A673 (cell line): Measurements from ENCODE around the gene GALNT10. TPM values are rescaled to one million over a fixed set of nuclear protein-coding genes. Genes with fewer than 3 reads are reported as not detected.

Source experiments
- BruUV-seq: library from RNA; stranded (reverse); fragments of 400-500 nt; replicated peaks from 2 replicates; lab custom pipeline; 2021; lab: Mats Ljungman, UMichigan
- CTCF ChIA-PET: fragments of 300-600 bp; sonication (Branson Sonifier 250); formaldehyde crosslinking; loops from one replicate; lab custom pipeline; 2022; ENCODE audit warnings: antibody characterized with exemption; lab: Charles Lee
- POLR2A ChIA-PET: fragments of 300-600 bp; sonication (Branson Sonifier 250); formaldehyde crosslinking; loops from one replicate; lab custom pipeline; 2022; ENCODE audit warnings: antibody characterized with exemption; ENCODE audit not compliant: low non-redundant PET; lab: Charles Lee
- DNase-seq: peaks from one replicate; pipeline ENCODE4 v3.0.0-alpha.2; 2015; ENCODE audit warnings: low spot score
- H3K27ac ChIP-seq: fragments of 200-600 bp; sonication (generic); 2 replicates; pipeline ENCODE4 v1.5.1; 2016; ENCODE audit warnings: mixed run types, low read depth, mild to moderate bottlenecking, mixed read lengths, antibody characterized with exemption, low read length; ENCODE audit not compliant: poor library complexity, severe bottlenecking
- H3K27me3 ChIP-seq: fragments of 200-600 bp; sonication (generic); replicated peaks from 2 replicates; pipeline ENCODE4 v1.6.1; 2017; ENCODE audit warnings: mixed run types, low read depth, mild to moderate bottlenecking, mixed read lengths, antibody characterized with exemption, low read length; ENCODE audit not compliant: insufficient read depth, poor library complexity
- H3K36me3 ChIP-seq: fragments of 200-600 bp; sonication (generic); 2 replicates; pipeline ENCODE4 v1.6.1; 2016; ENCODE audit warnings: mixed run types, mild to moderate bottlenecking, mixed read lengths, antibody characterized with exemption, low read length; ENCODE audit not compliant: insufficient read depth, poor library complexity, severe bottlenecking
- H3K4me1 ChIP-seq: fragments of 200-600 bp; sonication (generic); 2 replicates; pipeline ENCODE4 v1.6.1; 2017; ENCODE audit warnings: mixed run types, mild to moderate bottlenecking, mixed read lengths, antibody characterized with exemption, low read length; ENCODE audit not compliant: insufficient read depth, poor library complexity, severe bottlenecking
- H3K4me3 ChIP-seq: fragments of 200-600 bp; sonication (generic); 2 replicates; pipeline ENCODE4 v1.5.1; 2016; ENCODE audit warnings: low read depth, mixed run types, mild to moderate bottlenecking, mixed read lengths, low read length; ENCODE audit not compliant: poor library complexity, severe bottlenecking
- H3K9me3 ChIP-seq: fragments of 200-600 bp; sonication (generic); 2 replicates; pipeline ENCODE4 v1.6.1; 2016; ENCODE audit warnings: mixed run types, low read depth, mild to moderate bottlenecking, mixed read lengths, antibody characterized with exemption, low read length; ENCODE audit not compliant: poor library complexity, severe bottlenecking
- EZH2 ChIP-seq: fragments of 200-600 bp; sonication (generic); IDR thresholded peaks from 2 replicates; pipeline ENCODE4 v1.6.1; 2017; ENCODE audit warnings: borderline replicate concordance, low read depth, mild to moderate bottlenecking, mixed read lengths, antibody characterized with exemption, low read length; ENCODE audit not compliant: poor library complexity, severe bottlenecking
- intact Hi-C: fragments of 100-400 bp; cut with micrococcal nuclease; formaldehyde crosslinking; loops from one replicate; pipeline ENCODE4 v1.10.0; 2022; ENCODE audit not compliant: unreplicated experiment
- total RNA-seq: library from RNA; stranded (reverse); gene quantifications from 2 replicates; pipeline ENCODE4 v1.2.3, GENCODE V29; 2021
- TF ChIP-seq, protein P1 (sequence below): fragments of 300-800, 200-600 bp; sonication (generic); conservative IDR thresholded peaks from 2 replicates; pipeline ENCODE4 v1.5.1; 2017; ENCODE audit warnings: low read depth, mild to moderate bottlenecking, antibody characterized with exemption, low read length, moderate library complexity, mixed read lengths

Gene GALNT10
- total RNA-seq, 1 experiment from 2014 or later: 17.9 TPM

DNA sequence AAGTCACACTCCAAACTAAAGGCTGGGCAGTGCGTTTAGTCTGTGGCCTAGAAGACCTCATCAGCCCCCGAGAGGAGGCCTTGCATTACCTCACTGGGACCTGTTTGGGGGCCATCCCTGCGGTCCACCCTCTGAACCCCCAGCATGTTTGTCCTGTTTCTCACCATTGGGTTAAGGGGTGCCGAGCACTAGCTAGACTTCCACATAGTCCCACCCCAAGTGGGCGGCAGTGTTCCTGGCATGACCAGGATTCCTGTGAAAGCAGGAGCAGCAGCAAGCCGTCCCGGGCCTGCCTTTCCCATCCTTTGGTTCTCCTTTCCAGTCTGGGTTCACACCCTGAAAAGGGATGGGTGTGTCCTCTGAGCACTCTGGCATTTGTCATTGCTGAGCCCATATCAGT, 228.7 kb downstream of the GALNT10 start:
- no peak for TF ChIP-seq EZH2
- TF ChIP-seq, protein P1, sequence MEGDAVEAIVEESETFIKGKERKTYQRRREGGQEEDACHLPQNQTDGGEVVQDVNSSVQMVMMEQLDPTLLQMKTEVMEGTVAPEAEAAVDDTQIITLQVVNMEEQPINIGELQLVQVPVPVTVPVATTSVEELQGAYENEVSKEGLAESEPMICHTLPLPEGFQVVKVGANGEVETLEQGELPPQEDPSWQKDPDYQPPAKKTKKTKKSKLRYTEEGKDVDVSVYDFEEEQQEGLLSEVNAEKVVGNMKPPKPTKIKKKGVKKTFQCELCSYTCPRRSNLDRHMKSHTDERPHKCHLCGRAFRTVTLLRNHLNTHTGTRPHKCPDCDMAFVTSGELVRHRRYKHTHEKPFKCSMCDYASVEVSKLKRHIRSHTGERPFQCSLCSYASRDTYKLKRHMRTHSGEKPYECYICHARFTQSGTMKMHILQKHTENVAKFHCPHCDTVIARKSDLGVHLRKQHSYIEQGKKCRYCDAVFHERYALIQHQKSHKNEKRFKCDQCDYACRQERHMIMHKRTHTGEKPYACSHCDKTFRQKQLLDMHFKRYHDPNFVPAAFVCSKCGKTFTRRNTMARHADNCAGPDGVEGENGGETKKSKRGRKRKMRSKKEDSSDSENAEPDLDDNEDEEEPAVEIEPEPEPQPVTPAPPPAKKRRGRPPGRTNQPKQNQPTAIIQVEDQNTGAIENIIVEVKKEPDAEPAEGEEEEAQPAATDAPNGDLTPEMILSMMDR: no peak
- H3K36me3 ChIP-seq: no peaks in the 10 kb centered on the region
- no peak overlapping the region for H3K27ac ChIP-seq
- H3K27me3 ChIP-seq: no peaks in the 10 kb centered on the region
- ChIA-PET POLR2A (no interaction called here), CTCF (no interaction called here)
- no peak for DNase-seq
- peaks cover 26% of the 10 kb centered on the region for H3K4me1 ChIP-seq
- no peak overlapping the region for H3K4me3 ChIP-seq
- intact Hi-C loops: no loop called here
- BruUV-seq: no TSS peak
- no peaks in the 10 kb centered on the region for H3K9me3 ChIP-seq

DNA sequence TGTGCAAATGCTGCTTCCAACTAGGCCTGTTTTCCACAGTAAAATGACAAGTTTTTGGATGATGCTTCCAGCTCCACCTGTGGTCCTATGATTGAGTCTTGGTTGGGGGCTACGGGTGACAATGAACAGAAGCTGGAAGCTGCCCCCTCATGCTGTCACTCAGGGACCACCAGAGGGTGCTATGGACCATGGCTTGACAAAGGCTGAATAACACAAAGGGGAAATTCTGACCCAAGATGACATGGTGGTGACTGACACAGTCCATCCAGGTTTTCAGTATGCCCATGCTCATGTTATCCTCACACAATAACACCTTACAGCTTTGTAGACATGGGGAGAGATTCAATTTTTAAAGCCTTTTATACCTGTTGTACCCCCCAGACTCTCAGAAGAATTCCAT, 231.3 kb downstream of the GALNT10 start:
- POLR2A ChIA-PET: interaction anchor here (0.8 kb wide), 1 partner anchor 17 kb away, joined by 3 read pairs; no protein-coding TSS in a partner anchor

DNA sequence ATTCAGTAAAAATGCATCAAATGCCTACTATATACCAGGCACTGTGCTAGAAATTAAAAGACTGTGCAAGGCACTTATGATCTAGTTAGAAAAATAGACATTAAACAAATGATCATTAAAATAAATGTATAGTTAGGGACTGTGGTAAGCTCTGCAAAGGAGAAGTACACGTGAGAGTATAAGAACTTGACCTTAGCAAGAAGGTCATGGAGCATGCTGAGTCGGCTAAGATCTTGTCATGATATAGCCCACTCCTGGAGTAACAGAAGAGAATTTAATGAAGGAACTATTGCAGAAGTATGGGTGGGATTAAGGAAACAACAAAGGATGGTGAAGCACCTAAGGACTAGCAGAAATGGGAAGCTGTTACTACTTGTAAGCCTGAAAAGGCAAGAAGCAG, 231.8 kb downstream of the GALNT10 start:
- no peaks in the 10 kb centered on the region for H3K9me3 ChIP-seq
- DNase-seq: no peak
- no peaks in the 10 kb centered on the region for H3K36me3 ChIP-seq
- intact Hi-C loops: no loop called here
- no peak for TF ChIP-seq EZH2
- no peaks in the 10 kb centered on the region for H3K27me3 ChIP-seq
- POLR2A ChIA-PET: interaction anchor here (0.8 kb wide), 1 partner anchor 17 kb away, joined by 3 read pairs; no protein-coding TSS in a partner anchor
- no TSS peak for BruUV-seq
- H3K4me1 ChIP-seq: peaks cover 17% of the 10 kb centered on the region
- CTCF ChIA-PET: no interaction called here
- no peak overlapping the region for H3K4me3 ChIP-seq
- H3K27ac ChIP-seq: no peak overlapping the region

More for the DNA sequence above, 231.3 kb downstream of the GALNT10 start:
- no peak for TF ChIP-seq EZH2
- TF ChIP-seq, protein P1: peak; percentile 59
- H3K9me3 ChIP-seq: no peaks in the 10 kb centered on the region
- DNase-seq: peak; percentile 37
- H3K4me3 ChIP-seq: no peak overlapping the region
- no peak overlapping the region for H3K27ac ChIP-seq
- peaks cover 21% of the 10 kb centered on the region for H3K4me1 ChIP-seq
- CTCF ChIA-PET: no interaction called here
- no TSS peak for BruUV-seq
- no peaks in the 10 kb centered on the region for H3K27me3 ChIP-seq
- intact Hi-C loops: loop anchor here (2.0 kb wide), 1 partner anchor 189 kb away; no protein-coding TSS in a partner anchor
- H3K36me3 ChIP-seq: no peaks in the 10 kb centered on the region

DNA sequence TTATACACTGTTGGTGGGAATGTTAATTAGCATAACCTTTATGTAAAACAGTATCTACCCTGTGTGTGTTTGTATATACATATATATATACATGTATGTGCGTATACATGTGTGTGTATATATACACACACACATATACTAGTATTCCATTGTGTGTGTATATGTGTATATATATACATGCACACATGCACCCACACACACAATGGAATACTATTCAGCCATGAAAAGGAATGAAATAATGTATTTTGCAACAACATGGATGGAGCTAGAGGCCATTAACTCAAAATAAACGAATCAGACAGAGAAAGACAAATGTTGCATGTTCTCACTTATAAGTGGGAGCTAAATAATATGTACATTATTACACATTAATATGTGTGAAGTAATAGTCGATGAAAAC, 237.7 kb downstream of the GALNT10 start:
- POLR2A ChIA-PET: no interaction called here
- intact Hi-C loops: no loop called here
- no TSS peak for BruUV-seq

More for the DNA sequence above, 237.7 kb downstream of the GALNT10 start:
- no peaks in the 10 kb centered on the region for H3K36me3 ChIP-seq
- CTCF ChIA-PET: no interaction called here
- H3K4me3 ChIP-seq: no peak overlapping the region
- H3K9me3 ChIP-seq: no peaks in the 10 kb centered on the region
- no peaks in the 10 kb centered on the region for H3K4me1 ChIP-seq
- H3K27ac ChIP-seq: no peak overlapping the region
- no peak for TF ChIP-seq EZH2
- TF ChIP-seq, protein P1: no peak
- DNase-seq: no peak
- H3K27me3 ChIP-seq: no peaks in the 10 kb centered on the region
